Activated naive CD8-positive, alpha-beta T cell treated with anti-CD3 and anti-CD28 coated beads, Interleukin-2, amount 50 U/mL, for 24 hours (primary cell): ENCODE measurements around the gene ZNF780A.
"Not testable (repeated sequence)": the region's sequence is repeated elsewhere in the genome, so short reads cannot be mapped to it uniquely, and the experiment has no call there.

Source experiments
- ATAC-seq: fragments of 150-1000 bp; cut with Tn5 transposase; one replicate; pipeline ENCODE4 v1.10.0; 2021
- DNase-seq: peaks from one replicate; pipeline ENCODE4 v3.0.0; 2021
- H3K27ac Mint-ChIP-seq: one replicate; pipeline ENCODE4 v1.8.0; 2021; ENCODE audit warnings: mild to moderate bottlenecking, mixed read lengths
- H3K27me3 Mint-ChIP-seq: one replicate; pipeline ENCODE4 v1.8.0; 2021; ENCODE audit warnings: mixed read lengths
- H3K36me3 Mint-ChIP-seq: one replicate; pipeline ENCODE4 v1.8.0; 2021; ENCODE audit warnings: low read depth, mixed read lengths
- H3K4me1 Mint-ChIP-seq: one replicate; pipeline ENCODE4 v1.8.0; 2021; ENCODE audit warnings: mixed read lengths
- H3K4me3 Mint-ChIP-seq: one replicate; pipeline ENCODE4 v1.8.0; 2021; ENCODE audit warnings: mild to moderate bottlenecking, moderate library complexity, mixed read lengths
- H3K9me3 Mint-ChIP-seq: one replicate; pipeline ENCODE4 v1.8.0; 2021; ENCODE audit warnings: mixed read lengths

Gene ZNF780A

DNA sequence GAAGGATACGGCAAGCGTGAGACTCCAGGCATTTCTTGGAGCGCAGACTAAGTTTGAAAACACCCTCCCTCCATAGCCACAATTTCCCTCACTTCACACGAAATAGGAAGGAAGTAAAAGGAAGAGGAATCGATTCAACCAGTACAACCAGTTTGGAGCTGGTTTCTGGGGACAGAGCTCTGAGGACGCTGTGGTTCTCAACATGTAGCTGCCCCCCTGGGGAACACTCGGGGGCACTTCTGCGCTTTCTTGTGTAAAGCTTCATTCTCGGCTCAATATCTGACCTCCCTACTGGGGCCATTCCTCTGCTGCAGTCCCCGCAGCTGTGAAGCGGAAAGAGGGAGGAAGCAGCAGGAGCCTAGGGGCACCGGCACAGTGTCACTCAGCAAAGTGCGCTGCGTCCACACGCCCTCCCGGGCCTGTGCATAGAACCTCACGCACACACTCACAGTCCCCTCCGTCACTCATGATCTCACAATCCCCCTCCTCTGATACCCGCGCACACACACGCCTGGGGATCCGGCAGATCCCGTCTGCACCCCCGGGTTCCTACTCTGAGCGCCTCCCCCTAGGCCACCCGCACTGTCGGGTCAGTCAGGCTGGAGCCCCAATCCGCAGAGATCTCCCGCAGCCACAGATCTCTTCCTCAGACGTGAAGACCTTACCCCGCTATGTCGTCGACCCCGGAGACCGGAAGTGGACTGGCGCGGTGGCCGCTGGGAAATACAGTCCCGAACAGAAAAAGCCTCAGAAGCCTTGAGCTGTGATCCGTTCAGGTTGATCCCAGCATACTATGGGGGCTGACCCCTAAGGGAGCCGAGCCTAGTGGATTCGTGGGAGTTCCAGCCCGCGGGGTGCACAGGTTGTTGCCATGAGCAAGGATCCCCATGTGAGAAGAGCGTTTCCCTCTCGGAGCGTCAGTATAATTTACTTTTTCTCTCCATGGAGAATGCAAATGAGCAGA, at the start of gene ZNF780A:
Gene ZNF780A, minus strand, starts transcription at position 703 of the 964 bp plus-strand sequence. CDS start 6,190 bp downstream, outside the sequence.
- Mint-ChIP-seq H3K4me3 (peak within 1 kb of the TSS; percentile 96), H3K9me3 (peaks cover 4% of the 10 kb centered on the region), H3K27me3 (peaks cover 3% of the 10 kb centered on the region), H3K27ac (peak within 1 kb of the TSS; percentile 91), H3K4me1 (peaks cover 36% of the 10 kb centered on the region), H3K36me3 (peaks cover 13% of the 10 kb centered on the region)
- ATAC-seq (peak; percentile 96), DNase-seq (peak; percentile 80)

GRCh38 chr19:40139533-40140287, 49.0 kb upstream of the ZNF780A start:
- ATAC-seq (no peak), DNase-seq (no peak)
- H3K9me3 Mint-ChIP-seq: no peaks in the 10 kb centered on the region
- H3K27me3 Mint-ChIP-seq: no peaks in the 10 kb centered on the region
- H3K4me1 Mint-ChIP-seq: peaks cover 21% of the 10 kb centered on the region
- H3K4me3 Mint-ChIP-seq: no peak overlapping the region
- H3K36me3 Mint-ChIP-seq: no peaks in the 10 kb centered on the region
- no peak overlapping the region for H3K27ac Mint-ChIP-seq

GRCh38 chr19:40136818-40137217, 46.1 kb upstream of the ZNF780A start:
- peaks cover 4% of the 10 kb centered on the region for H3K27me3 Mint-ChIP-seq
- DNase-seq (no peak), ATAC-seq (no peak)
- no peak overlapping the region for H3K4me3 Mint-ChIP-seq
- no peaks in the 10 kb centered on the region for H3K9me3 Mint-ChIP-seq
- H3K4me1 Mint-ChIP-seq: no peaks in the 10 kb centered on the region
- no peak overlapping the region for H3K27ac Mint-ChIP-seq
- no peaks in the 10 kb centered on the region for H3K36me3 Mint-ChIP-seq

- Mint-ChIP-seq H3K27me3 (peaks cover 11% of the 10 kb centered on the region), H3K27ac (no peak overlapping the region), H3K9me3 (peaks cover 1% of the 10 kb centered on the region), H3K4me3 (no peak overlapping the region), H3K4me1 (no peaks in the 10 kb centered on the region), H3K36me3 (no peaks in the 10 kb centered on the region)
- ATAC-seq (no peak), DNase-seq (no peak)
Observed at GRCh38 chr19:40134866-40135265, 44.1 kb upstream of the ZNF780A start.

- Mint-ChIP-seq H3K4me3 (no peak overlapping the region), H3K36me3 (no peaks in the 10 kb centered on the region), H3K27ac (no peak overlapping the region), H3K27me3 (peaks cover 19% of the 10 kb centered on the region), H3K4me1 (no peaks in the 10 kb centered on the region), H3K9me3 (peaks cover 5% of the 10 kb centered on the region)
- no peak for ATAC-seq
- no peak for DNase-seq
Observed at GRCh38 chr19:40133491-40133890, 42.7 kb upstream of the ZNF780A start.

DNA sequence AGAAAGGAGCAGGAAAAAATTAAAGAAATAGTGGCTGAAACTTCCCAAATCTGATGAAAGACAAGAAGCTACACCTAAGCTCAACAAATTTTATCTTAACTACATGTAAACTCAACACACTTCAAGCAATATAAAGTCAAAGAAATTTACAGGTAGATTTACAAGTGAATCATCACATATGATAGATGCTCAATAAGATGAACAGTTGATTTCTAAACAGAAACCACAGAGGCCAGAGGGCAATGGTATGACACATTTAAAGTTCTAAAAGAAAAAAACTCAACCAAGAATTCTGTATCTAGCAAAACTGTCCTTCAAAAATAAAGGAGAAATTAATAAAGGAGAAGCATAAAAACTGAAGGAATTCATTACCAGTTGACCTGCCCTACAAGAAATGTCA, 39.3 kb upstream of the ZNF780A start:
- H3K27ac Mint-ChIP-seq: no peak overlapping the region
- ATAC-seq (no peak), DNase-seq (no peak)
- peaks cover 5% of the 10 kb centered on the region for H3K9me3 Mint-ChIP-seq
- H3K27me3 Mint-ChIP-seq: peaks cover 35% of the 10 kb centered on the region
- no peak overlapping the region for H3K4me3 Mint-ChIP-seq
- no peaks in the 10 kb centered on the region for H3K36me3 Mint-ChIP-seq
- no peaks in the 10 kb centered on the region for H3K4me1 Mint-ChIP-seq

- no peak overlapping the region for H3K4me3 Mint-ChIP-seq
- peaks cover 36% of the 10 kb centered on the region for H3K27me3 Mint-ChIP-seq
- H3K9me3 Mint-ChIP-seq: peaks cover 5% of the 10 kb centered on the region
- ATAC-seq: no peak
- H3K36me3 Mint-ChIP-seq: no peaks in the 10 kb centered on the region
- no peaks in the 10 kb centered on the region for H3K4me1 Mint-ChIP-seq
- DNase-seq: no peak
- H3K27ac Mint-ChIP-seq: no peak overlapping the region
Observed at GRCh38 chr19:40129425-40129824, 38.7 kb upstream of the ZNF780A start.

GRCh38 chr19:40128991-40129390, 38.2 kb upstream of the ZNF780A start:
- no peaks in the 10 kb centered on the region for H3K4me1 Mint-ChIP-seq
- ATAC-seq: no peak
- peaks cover 36% of the 10 kb centered on the region for H3K27me3 Mint-ChIP-seq
- H3K36me3 Mint-ChIP-seq: no peaks in the 10 kb centered on the region
- no peak overlapping the region for H3K27ac Mint-ChIP-seq
- no peak for DNase-seq
- peaks cover 5% of the 10 kb centered on the region for H3K9me3 Mint-ChIP-seq
- no peak overlapping the region for H3K4me3 Mint-ChIP-seq

- no peak for ATAC-seq
- no peaks in the 10 kb centered on the region for H3K4me1 Mint-ChIP-seq
- no peak overlapping the region for H3K27ac Mint-ChIP-seq
- H3K4me3 Mint-ChIP-seq: no peak overlapping the region
- no peak for DNase-seq
- H3K36me3 Mint-ChIP-seq: peaks cover 2% of the 10 kb centered on the region
- peaks cover 11% of the 10 kb centered on the region for H3K27me3 Mint-ChIP-seq
- peaks cover 6% of the 10 kb centered on the region for H3K9me3 Mint-ChIP-seq
Observed at GRCh38 chr19:40119380-40119779, 28.6 kb upstream of the ZNF780A start.

GRCh38 chr19:40118638-40119037, 27.9 kb upstream of the ZNF780A start:
- not testable (repeated sequence) for H3K4me1 Mint-ChIP-seq, H3K27ac Mint-ChIP-seq, ATAC-seq, H3K27me3 Mint-ChIP-seq, H3K9me3 Mint-ChIP-seq, H3K36me3 Mint-ChIP-seq, H3K4me3 Mint-ChIP-seq, DNase-seq

DNA sequence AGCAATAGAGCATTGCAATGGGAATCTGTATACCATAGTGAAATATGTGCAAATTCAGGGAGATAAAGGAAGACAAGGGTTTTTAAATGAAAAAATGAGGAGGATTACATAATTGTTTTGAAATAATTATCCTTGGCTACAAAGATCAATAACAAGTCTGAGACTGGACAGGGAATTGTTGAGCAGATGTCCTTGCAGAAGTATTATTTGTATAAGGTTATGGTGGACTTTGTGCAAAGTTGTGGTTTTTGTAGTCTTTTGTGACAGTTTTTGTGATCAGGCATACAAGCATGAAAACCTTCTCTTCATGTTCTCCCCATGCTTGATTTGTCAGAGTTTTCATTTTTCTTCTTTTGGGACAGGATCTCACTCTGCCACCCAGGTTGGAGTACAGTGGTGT, 25.3 kb upstream of the ZNF780A start:
- no peak for DNase-seq
- Mint-ChIP-seq H3K27me3 (peaks cover 5% of the 10 kb centered on the region), H3K36me3 (peaks cover 2% of the 10 kb centered on the region), H3K27ac (no peak overlapping the region), H3K4me3 (no peak overlapping the region), H3K9me3 (peaks cover 6% of the 10 kb centered on the region), H3K4me1 (no peaks in the 10 kb centered on the region)
- ATAC-seq: no peak

DNA sequence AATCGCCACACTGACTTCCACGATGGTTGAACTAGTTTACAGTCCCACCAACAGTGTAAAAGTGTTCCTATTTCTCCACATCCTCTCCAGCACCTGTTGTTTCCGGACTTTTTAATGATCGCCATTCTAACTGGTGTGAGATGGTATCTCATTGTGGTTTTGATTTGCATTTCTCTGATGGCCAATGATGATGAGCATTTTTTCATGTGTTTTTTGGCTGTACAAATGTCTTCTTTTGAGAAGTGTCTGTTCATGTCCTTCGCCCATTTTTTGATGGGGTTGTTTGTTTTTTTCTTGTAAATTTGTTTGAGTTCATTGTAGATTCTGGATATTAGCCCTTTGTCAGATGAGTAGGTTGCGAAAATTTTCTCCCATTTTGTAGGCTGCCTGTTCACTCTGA, 23.4 kb upstream of the ZNF780A start:
- ATAC-seq, H3K36me3 Mint-ChIP-seq, H3K4me1 Mint-ChIP-seq, H3K27ac Mint-ChIP-seq, DNase-seq, H3K27me3 Mint-ChIP-seq, H3K9me3 Mint-ChIP-seq, H3K4me3 Mint-ChIP-seq: not testable (repeated sequence)

DNA sequence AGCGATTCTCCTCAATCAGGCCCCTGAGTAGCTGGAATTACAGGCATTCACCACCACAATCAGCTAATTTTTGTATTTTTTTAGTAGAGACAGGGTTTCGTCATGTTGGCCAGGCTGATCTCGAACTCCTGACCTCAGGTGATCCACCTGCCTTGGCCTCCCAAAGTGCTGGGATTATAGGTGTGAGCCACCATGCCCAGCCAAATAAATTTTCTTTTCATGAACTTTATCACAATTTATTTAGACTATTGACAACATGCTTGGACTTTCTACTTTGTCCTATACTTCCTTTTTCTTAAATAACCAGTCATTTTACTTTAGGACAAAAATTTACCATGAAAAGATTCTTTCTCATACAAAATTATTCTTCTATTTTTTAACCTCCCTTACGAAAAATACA, 21.5 kb upstream of the ZNF780A start:
- not testable (repeated sequence) for H3K27me3 Mint-ChIP-seq, H3K9me3 Mint-ChIP-seq, DNase-seq, ATAC-seq, H3K4me1 Mint-ChIP-seq, H3K4me3 Mint-ChIP-seq, H3K36me3 Mint-ChIP-seq, H3K27ac Mint-ChIP-seq

DNA sequence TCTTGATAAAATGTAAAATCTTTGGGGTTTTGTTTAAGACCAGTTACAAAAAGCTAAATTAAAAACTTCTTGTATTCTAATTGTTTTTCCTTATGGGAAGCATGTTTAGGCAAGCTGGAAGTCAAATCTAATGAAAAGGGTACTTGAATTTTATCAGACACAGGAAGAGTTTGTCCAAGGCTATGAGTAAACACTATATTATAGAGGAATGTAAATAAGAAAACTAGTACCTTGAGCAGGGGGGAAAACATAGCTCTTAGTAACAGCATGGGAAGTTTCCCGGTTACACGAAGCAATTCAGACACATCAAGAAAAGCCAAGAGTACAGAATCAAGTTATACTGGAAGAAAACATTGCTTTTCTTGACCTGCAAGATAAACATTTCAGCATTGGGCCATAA, 19.8 kb upstream of the ZNF780A start:
- Mint-ChIP-seq H3K27me3 (peaks cover 3% of the 10 kb centered on the region), H3K4me1 (no peaks in the 10 kb centered on the region), H3K36me3 (peaks cover 2% of the 10 kb centered on the region), H3K27ac (no peak overlapping the region), H3K9me3 (peaks cover 3% of the 10 kb centered on the region), H3K4me3 (no peak overlapping the region)
- ATAC-seq: no peak
- no peak for DNase-seq

DNA sequence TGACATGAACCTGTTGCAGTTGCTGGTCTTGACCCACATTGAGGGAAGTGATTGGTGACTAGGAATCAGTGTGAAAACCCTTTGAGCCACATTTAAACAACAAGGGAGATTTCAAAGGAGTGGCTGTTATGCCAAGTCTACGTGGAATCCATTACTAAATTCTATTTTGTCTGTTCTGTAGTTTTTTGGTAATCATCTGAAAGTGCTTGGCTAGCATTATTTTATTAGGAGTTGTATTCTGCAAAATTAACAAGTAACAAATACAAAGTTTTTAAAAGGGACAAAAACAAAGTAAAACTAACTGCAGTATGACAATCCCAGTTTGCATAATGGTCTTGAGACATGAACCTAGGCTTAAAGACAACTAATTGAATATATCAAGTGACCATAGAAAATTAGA, 14.0 kb upstream of the ZNF780A start:
- Mint-ChIP-seq H3K36me3 (no peaks in the 10 kb centered on the region), H3K27ac (no peak overlapping the region), H3K9me3 (no peaks in the 10 kb centered on the region), H3K4me1 (no peaks in the 10 kb centered on the region), H3K27me3 (peaks cover 2% of the 10 kb centered on the region), H3K4me3 (no peak overlapping the region)
- ATAC-seq (no peak), DNase-seq (no peak)
